A549 (cell line): ENCODE measurements around the gene SLC30A7.
"Not testable (repeated sequence)": the region's sequence is repeated elsewhere in the genome, so short reads cannot be mapped to it uniquely, and the experiment has no call there.

Experiments
- CBX2 ChIP-seq: fragments of 200-600 bp; sonication (generic); IDR thresholded peaks from 2 replicates; pipeline ENCODE4 v1.6.1; 2016; ENCODE audit warnings: low read depth, mild to moderate bottlenecking, borderline replicate concordance
- CHD2 ChIP-seq: fragments of 150-350 bp; IDR thresholded peaks from 2 replicates; pipeline ENCODE4 v1.6.1; 2014; ENCODE audit warnings: low read length; ENCODE audit not compliant: partially characterized antibody
- CTCF ChIP-seq: fragments of >200 bp; sonication (Bioruptor Twin); formaldehyde crosslinking; IDR thresholded peaks from 3 replicates; pipeline ENCODE4 v1.5.1; 2016
- ELK1 ChIP-seq: fragments of 150-350 bp; IDR thresholded peaks from 2 replicates; pipeline ENCODE4 v1.6.1; 2014; ENCODE audit warnings: low read depth, mild to moderate bottlenecking, low read length
- EP300 ChIP-seq, 2 experiments: fragments of >200 bp; sonication (Bioruptor Twin); formaldehyde crosslinking; IDR thresholded peaks; 2 replicates in 1 of 2; 3 replicates in 1 of 2; pipeline ENCODE4 v1.6.1; 2016 to 2017
- HDAC2 ChIP-seq: fragments of 200-600 bp; sonication (generic); IDR thresholded peaks from 2 replicates; pipeline ENCODE4 v1.6.1; 2016
- HOXB5 ChIP-seq: fragments of 250-450 bp; sonication (Bioruptor Pico); IDR thresholded peaks from 2 replicates; pipeline ENCODE4 v1.5.0; 2020; ENCODE audit warnings: mild to moderate bottlenecking, moderate library complexity
- KDM5A ChIP-seq: fragments of 200-600 bp; sonication (generic); IDR thresholded peaks from 2 replicates; pipeline ENCODE4 v1.6.1; 2016; ENCODE audit warnings: antibody characterized with exemption, mild to moderate bottlenecking
- MYC ChIP-seq: IDR thresholded peaks from 2 replicates; pipeline ENCODE4 v1.6.1; 2012; ENCODE audit warnings: mild to moderate bottlenecking, inconsistent platforms, low read length, improper control_type of control experiment, borderline replicate concordance
- PBX3 ChIP-seq: IDR thresholded peaks from 2 replicates; pipeline ENCODE4 v1.6.1; 2012
- POLR2A ChIP-seq: IDR thresholded peaks from 2 replicates; pipeline ENCODE4 v1.6.1; 2012; ENCODE audit warnings: mild to moderate bottlenecking, low read length
- RAD21 ChIP-seq, 2 experiments: fragments of >200 bp in 1 of 2; sonication (Bioruptor Twin) in 1 of 2; formaldehyde crosslinking in 1 of 2; IDR thresholded peaks in 1 of 2; conservative IDR thresholded peaks in 1 of 2; 2 replicates in 1 of 2; 3 replicates in 1 of 2; pipeline ENCODE4 v1.6.1; 2012 to 2018; ENCODE audit warnings: inconsistent platforms in 1 of 2
- TP53 ChIP-seq: fragments of 250-450 bp; sonication (Bioruptor Pico); IDR thresholded peaks from 2 replicates; pipeline ENCODE4 v1.5.0; 2021; ENCODE audit warnings: mild to moderate bottlenecking, moderate library complexity
- ZSCAN20 ChIP-seq: fragments of 250-450 bp; sonication (Bioruptor Pico); IDR thresholded peaks from 2 replicates; pipeline ENCODE4 v1.8.0; 2022; ENCODE audit warnings: mild to moderate bottlenecking, moderate library complexity

GRCh38 chr1:100949515-100950158, 53.7 kb downstream of the SLC30A7 start:
- TF ChIP-seq CBX2; HOXB5 (CRISPR knock-in tag); CTCF; POLR2A; KDM5A; ZSCAN20 (CRISPR knock-in tag); PBX3; HDAC2; EP300 (IDR thresholded peaks at IDR 0.05); CHD2; RAD21 (conservative IDR thresholded peaks at IDR 0.05 in 1 of 2, IDR thresholded peaks at IDR 0.05 in 1 of 2); ELK1; MYC; TP53 (CRISPR knock-in tag): not testable (repeated sequence)
